H9 (cell line): ENCODE measurements around the gene RABL6. TPM values are rescaled to one million over a fixed set of nuclear protein-coding genes. Genes with fewer than 3 reads are reported as not detected.
A peak's percentile ranks its signal among the peaks of the same experiment; 100 is the strongest.

Source experiments
- DNase-seq: peaks from one replicate; pipeline ENCODE4 v3.0.0-alpha.2; 2017
- H2AFZ ChIP-seq: one replicate; pipeline ENCODE4 v1.6.1; 2013; ENCODE audit warnings: mild to moderate bottlenecking, low read length, control low read depth, moderate library complexity
- H2AK5ac ChIP-seq: 2 replicates; pipeline ENCODE4 v1.6.1; 2013; ENCODE audit warnings: low read length, control low read depth, mixed read lengths; ENCODE audit not compliant: insufficient read length
- H2BK120ac ChIP-seq: one replicate; pipeline ENCODE4 v1.6.1; 2013; ENCODE audit warnings: low read depth, mild to moderate bottlenecking, low read length, control low read depth, inconsistent platforms; ENCODE audit not compliant: poor library complexity, severe bottlenecking
- H2BK12ac ChIP-seq: 2 replicates; pipeline ENCODE4 v1.6.1; 2013; ENCODE audit warnings: low read length, control low read depth, mixed read lengths, low read depth; ENCODE audit not compliant: insufficient read length
- H2BK15ac ChIP-seq: 2 replicates; pipeline ENCODE4 v1.6.1; 2013; ENCODE audit warnings: low read depth, low read length, control low read depth
- H2BK20ac ChIP-seq: one replicate; pipeline ENCODE4 v1.6.1; 2013; ENCODE audit warnings: low read depth, mild to moderate bottlenecking, low read length, control low read depth, inconsistent platforms; ENCODE audit not compliant: poor library complexity, severe bottlenecking
- H2BK5ac ChIP-seq: 2 replicates; pipeline ENCODE4 v1.6.1; 2013; ENCODE audit warnings: low read length, control low read depth, mixed read lengths; ENCODE audit not compliant: insufficient read length
- H3K14ac ChIP-seq: 2 replicates; pipeline ENCODE4 v1.6.1; 2013; ENCODE audit warnings: low read length, control low read depth; ENCODE audit not compliant: insufficient read depth
- H3K18ac ChIP-seq: 2 replicates; pipeline ENCODE4 v1.6.1; 2013; ENCODE audit warnings: low read depth, mild to moderate bottlenecking, mixed read lengths, low read length, control low read depth; ENCODE audit not compliant: insufficient read length
- H3K23ac ChIP-seq: 2 replicates; pipeline ENCODE4 v1.6.1; 2013; ENCODE audit warnings: low read length, control low read depth, mixed read lengths, low read depth; ENCODE audit not compliant: insufficient read length
- H3K23me2 ChIP-seq: 2 replicates; pipeline ENCODE4 v1.6.1; 2013; ENCODE audit warnings: low read depth, mild to moderate bottlenecking, mixed read lengths, low read length, control low read depth; ENCODE audit not compliant: insufficient read length, poor library complexity, severe bottlenecking
- H3K27ac ChIP-seq: 2 replicates; pipeline ENCODE4 v1.5.1; 2013; ENCODE audit warnings: low read length, control low read depth, mixed read lengths, low read depth; ENCODE audit not compliant: insufficient read length
- H3K27me3 ChIP-seq: 2 replicates; pipeline ENCODE4 v1.6.1; 2013; ENCODE audit warnings: low read length, control low read depth, inconsistent platforms; ENCODE audit not compliant: insufficient read depth
- H3K4ac ChIP-seq: 2 replicates; pipeline ENCODE4 v1.6.1; 2013; ENCODE audit warnings: low read depth, mild to moderate bottlenecking, control low read depth, inconsistent platforms, low read length, moderate library complexity
- H3K4me1 ChIP-seq: 2 replicates; pipeline ENCODE4 v1.6.1; 2013; ENCODE audit warnings: low read length, control low read depth, inconsistent platforms; ENCODE audit not compliant: insufficient read depth
- H3K4me2 ChIP-seq: 2 replicates; pipeline ENCODE4 v1.6.1; 2013; ENCODE audit warnings: low read length, control low read depth, mixed read lengths; ENCODE audit not compliant: insufficient read length, insufficient read depth
- H3K56ac ChIP-seq: 2 replicates; pipeline ENCODE4 v1.6.1; 2013; ENCODE audit warnings: low read depth, mild to moderate bottlenecking, mixed read lengths, low read length, control low read depth; ENCODE audit not compliant: insufficient read length
- H3K79me1 ChIP-seq: 2 replicates; pipeline ENCODE4 v1.6.1; 2013; ENCODE audit warnings: low read depth, mild to moderate bottlenecking, moderate library complexity, low read length, control low read depth, inconsistent platforms; ENCODE audit not compliant: insufficient read depth, poor library complexity, severe bottlenecking
- H3K79me2 ChIP-seq: 2 replicates; pipeline ENCODE4 v1.6.1; 2013; ENCODE audit warnings: low read length, control low read depth, inconsistent platforms; ENCODE audit not compliant: insufficient read depth
- H3K9ac ChIP-seq: 2 replicates; pipeline ENCODE4 v1.6.1; 2013; ENCODE audit warnings: low read length, control low read depth, mixed read lengths; ENCODE audit not compliant: insufficient read length; ENCODE audit errors: extremely low read depth
- H3K9me3 ChIP-seq: one replicate; pipeline ENCODE4 v1.6.1; 2013; ENCODE audit warnings: low read depth, low read length, inconsistent platforms; ENCODE audit not compliant: control insufficient read depth
- H3T11ph ChIP-seq: one replicate; pipeline ENCODE4 v1.6.1; 2013; ENCODE audit warnings: mild to moderate bottlenecking, low read length, control low read depth, inconsistent platforms
- H4K20me1 ChIP-seq: one replicate; pipeline ENCODE4 v1.6.1; 2013; ENCODE audit not compliant: control insufficient read depth, insufficient read length, insufficient read depth
- H4K5ac ChIP-seq: 2 replicates; pipeline ENCODE4 v1.6.1; 2013; ENCODE audit warnings: low read depth, mild to moderate bottlenecking, mixed read lengths, low read length, control low read depth; ENCODE audit not compliant: insufficient read length
- H4K8ac ChIP-seq: replicated peaks from 2 replicates; pipeline ENCODE4 v1.6.1; 2013; ENCODE audit warnings: low read length, control low read depth, mixed read lengths, low read depth; ENCODE audit not compliant: insufficient read length
- H4K91ac ChIP-seq: 2 replicates; pipeline ENCODE4 v1.6.1; 2013; ENCODE audit warnings: low read depth, mild to moderate bottlenecking, moderate library complexity, mixed read lengths, low read length, control low read depth; ENCODE audit not compliant: insufficient read length
- H3K27ac Mint-ChIP-seq, 3 experiments: 2 replicates in 2 of 3; 3 replicates in 1 of 3; pipeline ENCODE4 v1.8.0; 2020 to 2021; ENCODE audit warnings: mixed read lengths in 3 of 3, mild to moderate bottlenecking in 1 of 3, moderate library complexity in 1 of 3
- H3K27me3 Mint-ChIP-seq: 2 replicates; pipeline ENCODE4 v1.8.0; 2021; ENCODE audit warnings: low read depth, mild to moderate bottlenecking, moderate library complexity, mixed read lengths
- H3K36me3 Mint-ChIP-seq, 3 experiments: 2 replicates in 2 of 3; 3 replicates in 1 of 3; pipeline ENCODE4 v1.8.0; 2020 to 2021; ENCODE audit warnings: low read depth in 3 of 3, mixed read lengths in 3 of 3; ENCODE audit not compliant: insufficient read depth in 1 of 3
- H3K4me1 Mint-ChIP-seq, 2 experiments: 2 replicates each; pipeline ENCODE4 v1.8.0; 2020; ENCODE audit warnings: mixed read lengths in 2 of 2
- H3K4me3 Mint-ChIP-seq, 2 experiments: 2 replicates in 1 of 2; 3 replicates in 1 of 2; pipeline ENCODE4 v1.8.0; 2020 to 2021; ENCODE audit warnings: mild to moderate bottlenecking in 2 of 2, mixed read lengths in 2 of 2, moderate library complexity in 1 of 2
- H3K9me3 Mint-ChIP-seq, 2 experiments: 2 replicates in 1 of 2; 3 replicates in 1 of 2; pipeline ENCODE4 v1.8.0; 2020; ENCODE audit warnings: mild to moderate bottlenecking in 2 of 2, mixed read lengths in 2 of 2, moderate library complexity in 1 of 2
- WGBS: extraction: QIAGEN DNeasy Blood & Tissue Kit; methylation state at CpG from one replicate; pipeline ENCODE4 v1.1.7; 2013; ENCODE audit warnings: missing lambda C conversion rate, low lambda C conversion rate, mixed read lengths; ENCODE audit not compliant: insufficient read length; ENCODE audit errors: extremely low coverage; 5-methylcytosine and 5-hydroxymethylcytosine counted together
- total RNA-seq: library from RNA; stranded (reverse); gene quantifications from 2 replicates; pipeline ENCODE4 v1.2.1, GENCODE V29; 2021
- TF ChIP-seq, protein P1 (sequence below): fragments of 200-600 bp; sonication (generic); conservative IDR thresholded peaks from 3 replicates; pipeline ENCODE4 v1.8.0; 2021; ENCODE audit warnings: antibody characterized with exemption, mild to moderate bottlenecking

RABL6 gene
- total RNA-seq, 1 experiment from 2014 or later, result 108 TPM

DNA sequence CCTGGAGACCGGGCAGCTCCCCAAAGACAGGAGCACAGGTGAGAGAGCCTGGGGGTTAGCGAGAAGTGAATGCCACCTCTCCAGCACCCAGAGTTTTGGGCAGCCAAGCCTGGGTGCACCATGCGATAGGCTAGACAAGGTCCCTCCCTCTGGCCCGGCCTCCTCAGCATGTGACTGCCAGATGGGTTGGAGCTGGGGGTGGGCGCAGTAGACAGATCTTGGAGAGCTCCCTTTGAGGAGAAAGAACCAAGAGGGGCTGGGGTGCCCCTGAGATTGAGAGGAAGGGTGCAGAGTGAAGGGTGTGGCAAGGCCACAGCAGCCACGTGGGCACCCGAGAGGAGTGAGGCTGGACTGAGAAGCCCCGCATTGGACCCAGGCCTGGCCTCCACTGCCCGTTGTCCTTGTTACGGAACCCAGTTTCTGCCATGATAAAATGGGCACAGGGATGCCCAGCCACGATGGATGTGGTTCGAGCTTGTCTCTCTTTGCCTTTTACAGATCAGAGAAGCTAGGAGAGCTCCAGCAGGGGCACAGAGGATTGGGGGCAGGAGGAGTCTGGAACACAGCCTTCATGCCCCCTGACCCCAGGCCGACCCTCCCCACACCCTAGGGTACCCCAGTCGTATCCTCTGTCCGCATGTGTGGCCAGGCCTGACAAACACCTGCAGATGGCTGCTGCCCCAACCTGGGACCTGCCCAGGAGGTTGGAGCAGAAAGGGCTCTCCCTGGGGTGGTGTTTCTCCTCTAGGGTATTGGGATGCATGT lies 15.2 kb upstream of the RABL6 start:
- Histone ChIP-seq H3K4me1 (no peaks in the 10 kb centered on the region), H3K27ac (no peak overlapping the region), H3K23me2 (no peaks in the 10 kb centered on the region), H4K91ac (no peak overlapping the region), H3K9ac (no peak overlapping the region), H3K27me3 (no peaks in the 10 kb centered on the region), H4K20me1 (no peaks in the 10 kb centered on the region), H2AFZ (no peak overlapping the region), H2BK5ac (no peak overlapping the region), H4K8ac (no peak overlapping the region), H3K79me1 (no peaks in the 10 kb centered on the region), H3K23ac (no peak overlapping the region), H3K4me2 (no peak overlapping the region), H2BK120ac (no peak overlapping the region), H2BK12ac (no peak overlapping the region), H3T11ph (no peak overlapping the region), H2BK15ac (no peak overlapping the region), H3K4ac (no peak overlapping the region), H3K14ac (no peak overlapping the region), H2BK20ac (no peak overlapping the region), H3K56ac (no peak overlapping the region), H2AK5ac (no peak overlapping the region), H3K79me2 (no peaks in the 10 kb centered on the region), H3K9me3 (no peaks in the 10 kb centered on the region), H3K18ac (no peak overlapping the region), H4K5ac (no peak overlapping the region)
- Mint-ChIP-seq H3K9me3 (no peaks in the 10 kb centered on the region), H3K27me3 (peaks cover 24% of the 10 kb centered on the region), H3K27ac (peak overlapping the region in 1 of 3 experiments; percentile 39; a peak in 1 of 7 replicates), H3K4me1 (peaks cover 21 to 37% of the 10 kb centered on the region in 2 experiments), H3K36me3 (peaks cover 0 to 8% (median 1%) of the 10 kb centered on the region in 3 experiments; a peak in 3 of 7 replicates), H3K4me3 (peak overlapping the region; percentile 65 to 81; a peak in 3 of 5 replicates)
- TF ChIP-seq, protein P1, sequence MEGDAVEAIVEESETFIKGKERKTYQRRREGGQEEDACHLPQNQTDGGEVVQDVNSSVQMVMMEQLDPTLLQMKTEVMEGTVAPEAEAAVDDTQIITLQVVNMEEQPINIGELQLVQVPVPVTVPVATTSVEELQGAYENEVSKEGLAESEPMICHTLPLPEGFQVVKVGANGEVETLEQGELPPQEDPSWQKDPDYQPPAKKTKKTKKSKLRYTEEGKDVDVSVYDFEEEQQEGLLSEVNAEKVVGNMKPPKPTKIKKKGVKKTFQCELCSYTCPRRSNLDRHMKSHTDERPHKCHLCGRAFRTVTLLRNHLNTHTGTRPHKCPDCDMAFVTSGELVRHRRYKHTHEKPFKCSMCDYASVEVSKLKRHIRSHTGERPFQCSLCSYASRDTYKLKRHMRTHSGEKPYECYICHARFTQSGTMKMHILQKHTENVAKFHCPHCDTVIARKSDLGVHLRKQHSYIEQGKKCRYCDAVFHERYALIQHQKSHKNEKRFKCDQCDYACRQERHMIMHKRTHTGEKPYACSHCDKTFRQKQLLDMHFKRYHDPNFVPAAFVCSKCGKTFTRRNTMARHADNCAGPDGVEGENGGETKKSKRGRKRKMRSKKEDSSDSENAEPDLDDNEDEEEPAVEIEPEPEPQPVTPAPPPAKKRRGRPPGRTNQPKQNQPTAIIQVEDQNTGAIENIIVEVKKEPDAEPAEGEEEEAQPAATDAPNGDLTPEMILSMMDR, result no peak
- no peak for DNase-seq
- no CpG with 5 or more reads among the region's 15 CpGs for WGBS
